Omental fat pad (tissue), 4 donors: ENCODE results near the gene LRRC3B. TPM values are rescaled to one million over a fixed set of nuclear protein-coding genes. Genes with fewer than 3 reads are reported as not detected.

Experiments used
- ATAC-seq: fragments of 150-250 bp; one replicate; pipeline ENCODE4 v1.9.1; 2016; ENCODE audit warnings: mild to moderate bottlenecking, moderate library complexity; ENCODE audit not compliant: low FRiP score
- DNase-seq: peaks from one replicate; pipeline ENCODE4 v3.0.0-alpha.2; 2019; ENCODE audit warnings: low spot score
- CTCF ChIP-seq, 3 donors: fragments of 450-650 bp; IDR thresholded peaks; one replicate each; pipeline ENCODE4 v1.5.1; 2016 to 2017; ENCODE audit warnings: antibody characterized with exemption in 3 of 3, mild to moderate bottlenecking in 3 of 3, moderate library complexity in 2 of 3
- total RNA-seq, 4 donors: library from RNA; depleted of rRNA; stranded (reverse); fragments of >200 nt; gene quantifications; one replicate each; pipeline ENCODE4 v1.1.0, GENCODE V29; 2016

The LRRC3B gene
- total RNA-seq, 4 donors from 2014 or later, result 0.09 to 0.24 (median 0.16) TPM; not detected in 1

DNA sequence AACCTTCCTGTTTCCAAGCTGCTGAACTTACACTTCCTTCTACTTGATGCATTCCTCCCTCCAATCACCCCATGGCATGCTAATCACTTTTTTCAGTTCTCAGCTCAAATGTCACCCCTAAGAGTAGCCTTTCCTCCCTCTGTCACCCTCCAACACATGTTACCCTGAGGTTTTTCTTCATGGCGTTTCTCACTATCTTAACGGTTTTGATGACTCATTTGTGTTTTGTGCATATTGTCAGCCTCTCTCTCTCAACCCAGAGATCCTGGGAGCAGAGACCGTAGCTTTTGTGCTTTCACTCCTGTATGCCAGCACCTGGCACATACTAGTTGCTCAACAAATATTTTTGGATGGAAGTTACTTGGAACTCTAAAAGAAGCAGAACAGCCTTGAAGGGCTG is 24.5 kb downstream of the LRRC3B start:
- DNase-seq (no peak), ATAC-seq (no peak)
- TF ChIP-seq CTCF (IDR thresholded peaks at IDR 0.05), result no peak

GRCh38 chr3:26648461-26648860 is 25.9 kb downstream of the LRRC3B start:
- no peak for DNase-seq
- TF ChIP-seq CTCF (IDR thresholded peaks at IDR 0.05), result no peak
- ATAC-seq, result no peak

GRCh38 chr3:26652164-26652563 is 29.6 kb downstream of the LRRC3B start:
- DNase-seq (no peak), ATAC-seq (no peak)
- no peak for TF ChIP-seq CTCF (IDR thresholded peaks at IDR 0.05)

- TF ChIP-seq CTCF (IDR thresholded peaks at IDR 0.05), result no peak
- no peak for DNase-seq
- ATAC-seq, result no peak
Measured at GRCh38 chr3:26653811-26654425, 31.3 kb downstream of the LRRC3B start.

DNA sequence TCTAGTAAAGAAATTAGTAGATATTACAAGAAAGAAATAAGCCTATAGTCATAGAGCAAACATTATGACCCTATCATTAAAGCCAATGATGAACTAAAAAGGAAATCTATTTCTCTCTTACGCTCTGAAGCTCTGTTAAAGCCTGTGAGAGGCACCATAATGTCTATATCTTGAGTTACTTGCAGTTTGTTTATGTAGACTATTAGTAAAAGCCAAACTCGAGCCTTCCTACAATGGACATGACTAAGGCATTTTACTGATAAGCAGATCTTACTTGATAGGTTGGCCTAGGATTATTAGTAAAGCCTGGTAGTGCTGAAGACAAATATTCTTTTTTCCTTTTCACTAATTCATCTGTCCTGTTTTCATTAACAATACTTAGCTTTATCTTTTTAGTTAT is 32.7 kb downstream of the LRRC3B start:
- DNase-seq, result no peak
- ATAC-seq, result no peak
- no peak for TF ChIP-seq CTCF (IDR thresholded peaks at IDR 0.05)

DNA sequence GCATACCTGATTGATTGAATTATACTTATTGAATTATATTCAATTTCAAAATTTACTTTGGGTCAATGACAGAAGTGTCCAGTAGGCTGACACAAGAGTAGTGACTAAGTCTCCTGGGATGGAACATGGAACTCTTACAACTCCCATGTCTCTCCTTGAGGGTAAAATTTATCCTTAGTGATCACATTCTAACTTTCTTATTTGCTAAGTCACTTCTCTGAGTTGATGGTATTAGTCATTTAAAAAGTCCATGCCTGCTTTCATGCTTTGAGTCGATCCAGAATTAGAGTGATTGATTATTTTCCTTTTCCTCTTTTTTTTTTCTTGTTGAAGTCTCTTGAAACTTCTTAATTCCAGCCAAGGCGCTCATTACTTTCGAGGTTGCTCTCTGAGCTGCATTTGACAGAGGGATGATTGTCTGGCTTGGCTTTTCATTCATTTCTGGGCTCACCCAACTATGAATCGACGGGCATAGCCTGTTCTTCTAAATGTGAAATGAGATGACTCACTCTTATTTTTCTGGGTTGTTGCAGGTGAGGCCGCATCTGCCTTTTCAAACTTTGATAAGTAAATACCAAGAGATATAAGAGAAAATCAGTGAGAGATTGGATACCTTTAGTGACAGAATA is 34.9 kb downstream of the LRRC3B start:
- ATAC-seq, result no peak
- TF ChIP-seq CTCF (IDR thresholded peaks at IDR 0.05), result no peak
- no peak for DNase-seq

DNA sequence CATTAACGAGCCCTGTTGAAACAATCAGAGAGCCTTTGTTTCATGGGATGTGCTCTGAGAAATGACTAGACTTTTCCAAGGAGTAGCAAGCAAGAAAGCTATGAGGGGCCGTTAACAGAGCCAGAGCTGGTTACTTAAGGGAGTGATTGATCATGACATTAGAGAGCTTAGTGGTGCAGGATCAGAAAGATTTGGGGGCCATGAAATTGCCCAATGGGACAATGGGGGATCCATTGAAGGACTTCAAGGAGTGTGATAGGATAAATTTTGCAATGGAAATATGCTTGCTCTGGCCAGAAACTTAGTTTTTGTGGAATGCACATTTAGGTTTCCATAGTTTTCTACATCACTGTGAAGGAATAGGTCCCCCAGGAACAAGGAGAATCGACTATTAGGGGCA is 45.6 kb downstream of the LRRC3B start:
- DNase-seq, result no peak
- ATAC-seq, result no peak
- no peak for TF ChIP-seq CTCF (IDR thresholded peaks at IDR 0.05)
